Measurements from ENCODE around the gene DPPA2.

DPPA2 gene

DNA sequence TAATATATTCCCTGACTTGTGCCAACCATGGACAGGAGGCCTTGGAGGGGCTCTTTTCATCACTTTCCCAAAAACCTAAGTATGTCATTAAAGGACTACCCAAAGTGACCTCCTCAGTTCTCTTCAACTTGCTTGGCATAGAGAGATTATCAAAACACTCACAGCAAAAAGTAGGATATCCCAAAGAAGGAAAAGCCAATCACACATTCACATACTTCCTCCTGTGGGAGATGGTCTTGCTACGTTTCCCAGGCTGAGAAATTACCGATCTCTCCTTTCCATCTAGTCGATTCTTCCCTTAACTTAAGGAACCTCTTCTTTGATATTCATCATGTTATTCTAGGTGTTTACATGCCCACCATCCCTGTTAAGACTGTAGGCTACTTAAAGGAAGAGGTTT lies 11.9 kb upstream of the DPPA2 start:
- TF ChIP-seq, protein P1, sequence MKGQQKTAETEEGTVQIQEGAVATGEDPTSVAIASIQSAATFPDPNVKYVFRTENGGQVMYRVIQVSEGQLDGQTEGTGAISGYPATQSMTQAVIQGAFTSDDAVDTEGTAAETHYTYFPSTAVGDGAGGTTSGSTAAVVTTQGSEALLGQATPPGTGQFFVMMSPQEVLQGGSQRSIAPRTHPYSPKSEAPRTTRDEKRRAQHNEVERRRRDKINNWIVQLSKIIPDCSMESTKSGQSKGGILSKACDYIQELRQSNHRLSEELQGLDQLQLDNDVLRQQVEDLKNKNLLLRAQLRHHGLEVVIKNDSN (IDR thresholded peaks at IDR 0.05) = no peak
- no peak for TF ChIP-seq REST (IDR thresholded peaks at IDR 0.05; ENCODE audit: low read depth)
- no peak for TF ChIP-seq TEAD4 (IDR thresholded peaks at IDR 0.05)
- no peak for TF ChIP-seq TAF1 (IDR thresholded peaks at IDR 0.05; ENCODE audit: low read depth)
- no peak for TF ChIP-seq CREB1 (IDR thresholded peaks at IDR 0.05; ENCODE audit: low read depth)
- no peak for TF ChIP-seq NFIC (IDR thresholded peaks at IDR 0.05)
- TF ChIP-seq CEBPB (IDR thresholded peaks at IDR 0.05) = no peak
- TF ChIP-seq TCF12 (IDR thresholded peaks at IDR 0.05; ENCODE audit: low read depth) = no peak
- TF ChIP-seq EGR1 (IDR thresholded peaks at IDR 0.05) = no peak
- TF ChIP-seq ZBTB7A (IDR thresholded peaks at IDR 0.05; ENCODE audit: low read depth) = no peak
- TF ChIP-seq FOXM1 (IDR thresholded peaks at IDR 0.05; ENCODE audit: borderline replicate concordance, low read depth) = no peak
- TF ChIP-seq MAX (IDR thresholded peaks at IDR 0.05) = no peak
- TF ChIP-seq YY1 (IDR thresholded peaks at IDR 0.05; ENCODE audit: low read depth) = no peak
- TF ChIP-seq RAD21 (IDR thresholded peaks at IDR 0.05; ENCODE audit: low read depth) = no peak
- no peak for TF ChIP-seq EP300 (IDR thresholded peaks at IDR 0.05; ENCODE audit: borderline replicate concordance)

GRCh38 chr3:109325657-109326056 lies 9.3 kb upstream of the DPPA2 start:
- TF ChIP-seq REST (IDR thresholded peaks at IDR 0.05; ENCODE audit: low read depth) = no peak
- no peak for TF ChIP-seq TAF1 (IDR thresholded peaks at IDR 0.05; ENCODE audit: low read depth)
- TF ChIP-seq RAD21 (IDR thresholded peaks at IDR 0.05; ENCODE audit: low read depth) = no peak
- TF ChIP-seq TEAD4 (IDR thresholded peaks at IDR 0.05) = no peak
- no peak for TF ChIP-seq YY1 (IDR thresholded peaks at IDR 0.05; ENCODE audit: low read depth)

- TF ChIP-seq MAX (IDR thresholded peaks at IDR 0.05) (no peak), EP300 (IDR thresholded peaks at IDR 0.05; ENCODE audit: borderline replicate concordance) (no peak), CREB1 (IDR thresholded peaks at IDR 0.05; ENCODE audit: low read depth) (no peak), REST (IDR thresholded peaks at IDR 0.05; ENCODE audit: low read depth) (no peak), TEAD4 (IDR thresholded peaks at IDR 0.05) (no peak), RAD21 (IDR thresholded peaks at IDR 0.05; ENCODE audit: low read depth) (no peak), TAF1 (IDR thresholded peaks at IDR 0.05; ENCODE audit: low read depth) (no peak), FOXM1 (IDR thresholded peaks at IDR 0.05; ENCODE audit: borderline replicate concordance, low read depth) (no peak), NFIC (IDR thresholded peaks at IDR 0.05) (no peak), CEBPB (IDR thresholded peaks at IDR 0.05) (no peak), YY1 (IDR thresholded peaks at IDR 0.05; ENCODE audit: low read depth) (no peak), ZBTB7A (IDR thresholded peaks at IDR 0.05; ENCODE audit: low read depth) (no peak), TCF12 (IDR thresholded peaks at IDR 0.05; ENCODE audit: low read depth) (no peak), EGR1 (IDR thresholded peaks at IDR 0.05) (no peak)
- TF ChIP-seq, protein P1 (IDR thresholded peaks at IDR 0.05) = no peak
Observed at GRCh38 chr3:109325109-109325508, 8.8 kb upstream of the DPPA2 start.

DNA sequence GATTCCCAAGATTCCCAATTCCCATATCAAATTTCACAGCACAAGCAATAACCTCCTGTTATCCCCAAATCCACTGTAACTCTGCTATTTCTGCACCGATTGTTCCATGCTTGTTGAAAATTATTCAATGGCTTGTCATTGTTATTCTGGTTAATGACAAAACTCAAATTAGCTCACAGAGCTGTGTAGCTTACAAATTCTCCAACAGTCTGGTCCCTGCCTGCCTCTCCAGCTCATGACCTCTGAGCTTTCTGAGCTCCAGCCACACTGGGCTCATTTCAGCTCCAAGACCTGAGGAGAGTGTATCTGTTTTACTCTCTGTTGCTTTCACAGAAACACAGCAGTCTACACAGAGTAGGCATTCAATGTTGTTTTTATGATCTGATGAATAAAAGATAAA lies 3.3 kb downstream of the DPPA2 start:
- TF ChIP-seq RAD21 (IDR thresholded peaks at IDR 0.05; ENCODE audit: low read depth) = no peak
- TF ChIP-seq FOXM1 (IDR thresholded peaks at IDR 0.05; ENCODE audit: borderline replicate concordance, low read depth) = no peak
- no peak for TF ChIP-seq TCF12 (IDR thresholded peaks at IDR 0.05; ENCODE audit: low read depth)
- TF ChIP-seq NFIC (IDR thresholded peaks at IDR 0.05) = no peak
- no peak for TF ChIP-seq EGR1 (IDR thresholded peaks at IDR 0.05)
- TF ChIP-seq MAX (IDR thresholded peaks at IDR 0.05) = no peak
- no peak for TF ChIP-seq CEBPB (IDR thresholded peaks at IDR 0.05)
- no peak for TF ChIP-seq TAF1 (IDR thresholded peaks at IDR 0.05; ENCODE audit: low read depth)
- TF ChIP-seq YY1 (IDR thresholded peaks at IDR 0.05; ENCODE audit: low read depth) = no peak
- no peak for TF ChIP-seq ZBTB7A (IDR thresholded peaks at IDR 0.05; ENCODE audit: low read depth)
- no peak for TF ChIP-seq CREB1 (IDR thresholded peaks at IDR 0.05; ENCODE audit: low read depth)
- TF ChIP-seq REST (IDR thresholded peaks at IDR 0.05; ENCODE audit: low read depth) = no peak
- TF ChIP-seq TEAD4 (IDR thresholded peaks at IDR 0.05) = no peak
- TF ChIP-seq, protein P1 (IDR thresholded peaks at IDR 0.05) = no peak
- TF ChIP-seq EP300 (IDR thresholded peaks at IDR 0.05; ENCODE audit: borderline replicate concordance) = no peak
